Vagina (tissue), 2 donors: ENCODE measurements around the gene PHACTR3. TPM values are rescaled to one million over a fixed set of nuclear protein-coding genes. Genes with fewer than 3 reads are reported as not detected.

Experiments
- DNase-seq, 2 donors: peaks; one replicate each; pipeline ENCODE4 v3.0.0-alpha.2; 2017; ENCODE audit errors: extremely low spot score in 2 of 2
- H3K27ac ChIP-seq: fragments of 200-600 bp; sonication (generic); one replicate; pipeline ENCODE4 v1.5.1; 2019
- H3K27me3 ChIP-seq: fragments of 200-600 bp; sonication (generic); one replicate; pipeline ENCODE4 v1.5.1; 2019
- H3K36me3 ChIP-seq, 2 donors: fragments of 200-600 bp; sonication (generic); one replicate each; pipeline ENCODE4 v1.5.1; 2017 to 2019
- H3K4me1 ChIP-seq: fragments of 200-600 bp; sonication (generic); one replicate; pipeline ENCODE4 v1.5.1; 2019
- H3K4me3 ChIP-seq, 2 donors: fragments of 200-600 bp; sonication (generic); 1 replicate in 1 of 2; 2 replicates in 1 of 2; pipeline ENCODE4 v1.5.1; 2016 to 2019
- H3K9me3 ChIP-seq: fragments of 200-600 bp; sonication (generic); one replicate; pipeline ENCODE4 v1.5.1; 2019
- CTCF ChIP-seq, 3 experiments: fragments of 450-650 bp in 2 of 3; fragments of 200-600 bp in 1 of 3; sonication (generic) in 1 of 3; IDR thresholded peaks; one replicate each; pipeline ENCODE4 v1.5.1; 2017 to 2019; ENCODE audit warnings: antibody characterized with exemption in 3 of 3, mild to moderate bottlenecking in 2 of 3, moderate library complexity in 2 of 3
- POLR2A ChIP-seq, 2 donors: fragments of 450-650 bp; IDR thresholded peaks; one replicate each; pipeline ENCODE4 v1.6.1; 2017; ENCODE audit warnings: antibody characterized with exemption in 2 of 2, mild to moderate bottlenecking in 2 of 2, moderate library complexity in 2 of 2
- POLR2AphosphoS5 ChIP-seq, 2 donors: sonication (generic); formaldehyde crosslinking; IDR thresholded peaks; one replicate each; pipeline ENCODE4 v1.9.0; 2017; ENCODE audit warnings: antibody characterized with exemption in 2 of 2, mild to moderate bottlenecking in 2 of 2, low read depth in 1 of 2; ENCODE audit not compliant: insufficient read depth in 1 of 2
- intact Hi-C: fragments of 100-400 bp; cut with DNase I; formaldehyde crosslinking; loops from one replicate; pipeline ENCODE4 v1.15.1; 2023
- total RNA-seq: library from RNA; depleted of rRNA; stranded (reverse); fragments of >200 nt; gene quantifications from one replicate; pipeline ENCODE4 v1.2.3, GENCODE V29; 2016

The PHACTR3 gene
- total RNA-seq, 1 donor from 2014 or later, result 8.3 TPM

- no peak for TF ChIP-seq POLR2A (IDR thresholded peaks at IDR 0.05)
- no peak for TF ChIP-seq POLR2AphosphoS5 (IDR thresholded peaks at IDR 0.05; ENCODE audit: insufficient read depth in 1 of 2, low read depth in 1 of 2)
- no peak for TF ChIP-seq CTCF (IDR thresholded peaks at IDR 0.05)
- Histone ChIP-seq H3K4me3 (no peak overlapping the region), H3K4me1 (no peaks in the 10 kb centered on the region), H3K27ac (no peak overlapping the region), H3K9me3 (no peaks in the 10 kb centered on the region), H3K36me3 (no peaks in the 10 kb centered on the region), H3K27me3 (no peaks in the 10 kb centered on the region)
- intact Hi-C loops, result no loop called here
- DNase-seq, result no peak
These were observed 132.0 kb downstream of the PHACTR3 start for GRCh38 chr20:59736366-59736765.

- no peak for TF ChIP-seq POLR2AphosphoS5 (IDR thresholded peaks at IDR 0.05; ENCODE audit: insufficient read depth in 1 of 2, low read depth in 1 of 2)
- no peak for TF ChIP-seq POLR2A (IDR thresholded peaks at IDR 0.05)
- TF ChIP-seq CTCF (IDR thresholded peaks at IDR 0.05), result no peak
- intact Hi-C loops, result no loop called here
- Histone ChIP-seq H3K27ac (no peak overlapping the region), H3K36me3 (no peaks in the 10 kb centered on the region), H3K4me1 (no peaks in the 10 kb centered on the region), H3K27me3 (no peaks in the 10 kb centered on the region), H3K4me3 (no peak overlapping the region), H3K9me3 (no peaks in the 10 kb centered on the region)
- no peak for DNase-seq
These were observed 132.8 kb downstream of the PHACTR3 start for GRCh38 chr20:59737073-59737666.

- intact Hi-C loops, result no loop called here
- H3K27ac ChIP-seq, result no peak overlapping the region
- H3K36me3 ChIP-seq, result no peaks in the 10 kb centered on the region
- DNase-seq, result no peak
- H3K27me3 ChIP-seq, result no peaks in the 10 kb centered on the region
- TF ChIP-seq POLR2AphosphoS5 (IDR thresholded peaks at IDR 0.05; ENCODE audit: insufficient read depth in 1 of 2, low read depth in 1 of 2) (no peak), CTCF (IDR thresholded peaks at IDR 0.05) (no peak), POLR2A (IDR thresholded peaks at IDR 0.05) (no peak)
- no peak overlapping the region for H3K4me3 ChIP-seq
- no peaks in the 10 kb centered on the region for H3K4me1 ChIP-seq
- H3K9me3 ChIP-seq, result no peaks in the 10 kb centered on the region
These were observed 133.5 kb downstream of the PHACTR3 start for GRCh38 chr20:59737816-59738215.

- no peaks in the 10 kb centered on the region for H3K27me3 ChIP-seq
- intact Hi-C loops, result no loop called here
- H3K27ac ChIP-seq, result no peak overlapping the region
These were observed 134.5 kb downstream of the PHACTR3 start for GRCh38 chr20:59738851-59739250.

More at GRCh38 chr20:59738851-59739250, 134.5 kb downstream of the PHACTR3 start:
- no peak for DNase-seq
- TF ChIP-seq CTCF (IDR thresholded peaks at IDR 0.05), result no peak
- no peak for TF ChIP-seq POLR2AphosphoS5 (IDR thresholded peaks at IDR 0.05; ENCODE audit: insufficient read depth in 1 of 2, low read depth in 1 of 2)
- no peak for TF ChIP-seq POLR2A (IDR thresholded peaks at IDR 0.05)
- Histone ChIP-seq H3K4me1 (no peaks in the 10 kb centered on the region), H3K9me3 (no peaks in the 10 kb centered on the region), H3K4me3 (no peak overlapping the region), H3K36me3 (no peaks in the 10 kb centered on the region)
